Coronary artery (tissue), 2 donors: Measurements from ENCODE around the gene DNAH9.

Experiments
- DNase-seq: peaks from one replicate; pipeline ENCODE4 v3.0.0-alpha.2; 2017; ENCODE audit warnings: low spot score
- H3K27ac ChIP-seq, 2 donors: fragments of 200-600 bp; sonication (generic); one replicate each; pipeline ENCODE4 v1.5.1; 2016 to 2019
- H3K4me3 ChIP-seq: fragments of 200-600 bp; sonication (generic); 2 replicates; pipeline ENCODE4 v1.5.1; 2016; ENCODE audit warnings: mild to moderate bottlenecking, moderate library complexity
- TF ChIP-seq, protein P1 (sequence below): fragments of 200-600 bp; sonication (generic); IDR thresholded peaks from one replicate; pipeline ENCODE4 v1.5.1; 2019; ENCODE audit warnings: antibody characterized with exemption

DNAH9 gene

DNA sequence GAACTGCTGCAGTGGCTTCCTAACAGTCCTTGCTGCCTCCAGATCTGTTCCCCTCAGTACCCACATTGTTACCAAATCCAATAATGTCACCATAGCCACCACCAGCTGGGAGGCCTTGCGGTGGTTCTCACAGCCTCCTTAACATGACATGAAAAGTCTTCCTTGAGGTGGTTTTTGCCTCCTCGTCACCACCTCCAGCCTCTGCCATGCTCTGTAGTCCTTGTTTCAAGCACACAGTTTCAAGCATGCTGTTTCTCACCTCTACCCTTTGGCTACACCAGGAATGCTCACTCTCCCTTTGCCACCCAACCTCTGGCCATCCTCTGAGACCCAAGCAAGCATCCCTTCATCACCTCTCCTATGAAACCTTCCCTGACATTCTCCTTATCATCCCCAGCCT is 47.2 kb downstream of the DNAH9 start:
- TF ChIP-seq, protein P1, sequence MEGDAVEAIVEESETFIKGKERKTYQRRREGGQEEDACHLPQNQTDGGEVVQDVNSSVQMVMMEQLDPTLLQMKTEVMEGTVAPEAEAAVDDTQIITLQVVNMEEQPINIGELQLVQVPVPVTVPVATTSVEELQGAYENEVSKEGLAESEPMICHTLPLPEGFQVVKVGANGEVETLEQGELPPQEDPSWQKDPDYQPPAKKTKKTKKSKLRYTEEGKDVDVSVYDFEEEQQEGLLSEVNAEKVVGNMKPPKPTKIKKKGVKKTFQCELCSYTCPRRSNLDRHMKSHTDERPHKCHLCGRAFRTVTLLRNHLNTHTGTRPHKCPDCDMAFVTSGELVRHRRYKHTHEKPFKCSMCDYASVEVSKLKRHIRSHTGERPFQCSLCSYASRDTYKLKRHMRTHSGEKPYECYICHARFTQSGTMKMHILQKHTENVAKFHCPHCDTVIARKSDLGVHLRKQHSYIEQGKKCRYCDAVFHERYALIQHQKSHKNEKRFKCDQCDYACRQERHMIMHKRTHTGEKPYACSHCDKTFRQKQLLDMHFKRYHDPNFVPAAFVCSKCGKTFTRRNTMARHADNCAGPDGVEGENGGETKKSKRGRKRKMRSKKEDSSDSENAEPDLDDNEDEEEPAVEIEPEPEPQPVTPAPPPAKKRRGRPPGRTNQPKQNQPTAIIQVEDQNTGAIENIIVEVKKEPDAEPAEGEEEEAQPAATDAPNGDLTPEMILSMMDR: no peak
- H3K27ac ChIP-seq: no peak overlapping the region
- no peak for DNase-seq
- H3K4me3 ChIP-seq: no peak overlapping the region

DNA sequence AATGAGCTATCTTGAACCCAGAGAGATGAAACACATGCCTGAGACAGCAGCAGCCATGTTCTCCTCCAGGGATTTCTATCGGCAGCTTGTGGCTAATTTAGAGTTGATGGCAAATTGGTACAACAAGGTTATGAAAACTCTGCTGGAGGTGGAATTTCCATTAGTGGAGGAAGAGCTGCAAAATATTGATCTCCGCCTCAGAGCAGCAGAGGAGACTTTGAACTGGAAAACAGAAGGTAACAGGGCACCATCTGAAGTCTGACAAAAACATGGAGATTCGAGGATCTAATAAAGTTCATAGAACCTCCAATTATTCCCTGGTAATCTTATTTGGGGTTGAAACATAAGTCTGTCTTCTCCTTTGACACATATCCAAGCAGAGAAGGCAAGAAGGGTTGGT is 52.8 kb downstream of the DNAH9 start:
- TF ChIP-seq, protein P1: no peak
- no peak for DNase-seq
- H3K27ac ChIP-seq: no peak overlapping the region
- H3K4me3 ChIP-seq: no peak overlapping the region

DNA sequence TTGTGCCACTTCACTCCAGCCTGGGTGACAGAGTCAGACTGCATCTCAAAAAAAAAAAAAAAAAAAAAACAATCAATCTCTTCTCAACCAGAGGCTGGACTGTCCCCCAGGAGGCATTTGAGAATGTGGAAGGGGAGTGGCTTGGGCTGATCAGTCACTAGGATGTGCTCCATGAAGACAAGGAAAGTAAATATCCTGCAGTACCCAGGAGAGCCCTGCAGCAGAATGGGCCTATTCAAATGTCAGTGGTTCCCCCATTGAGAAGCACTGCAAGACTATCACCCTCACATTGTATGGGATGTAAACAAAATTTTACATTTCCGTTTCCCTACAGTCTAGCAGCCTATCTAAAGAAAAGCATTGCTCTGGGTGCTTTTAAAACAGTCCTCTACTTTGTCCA is 70.3 kb downstream of the DNAH9 start:
- no peak for DNase-seq
- no peak overlapping the region for H3K4me3 ChIP-seq
- TF ChIP-seq, protein P1: no peak
- H3K27ac ChIP-seq: no peak overlapping the region

DNA sequence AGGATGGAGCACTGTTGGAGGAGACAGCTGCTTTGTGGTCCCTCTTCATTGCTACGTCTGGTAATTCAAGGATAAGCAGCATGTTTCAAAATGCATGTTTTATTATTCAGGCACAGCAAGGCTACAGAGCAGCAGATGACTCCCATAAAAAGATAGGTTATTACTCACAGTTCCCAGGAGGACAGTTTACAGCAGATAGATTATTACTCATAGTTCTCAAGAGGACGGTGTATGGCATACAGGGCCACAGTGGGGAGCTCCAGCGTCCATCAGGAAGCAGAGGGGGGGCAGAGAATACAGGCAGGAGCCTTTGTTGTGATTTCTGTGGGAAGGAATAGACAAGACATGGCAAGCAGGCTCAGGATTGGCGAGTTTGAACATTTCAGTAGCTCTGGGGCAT is 72.9 kb downstream of the DNAH9 start:
- TF ChIP-seq, protein P1: no peak
- H3K4me3 ChIP-seq: no peak overlapping the region
- DNase-seq: no peak
- no peak overlapping the region for H3K27ac ChIP-seq

DNA sequence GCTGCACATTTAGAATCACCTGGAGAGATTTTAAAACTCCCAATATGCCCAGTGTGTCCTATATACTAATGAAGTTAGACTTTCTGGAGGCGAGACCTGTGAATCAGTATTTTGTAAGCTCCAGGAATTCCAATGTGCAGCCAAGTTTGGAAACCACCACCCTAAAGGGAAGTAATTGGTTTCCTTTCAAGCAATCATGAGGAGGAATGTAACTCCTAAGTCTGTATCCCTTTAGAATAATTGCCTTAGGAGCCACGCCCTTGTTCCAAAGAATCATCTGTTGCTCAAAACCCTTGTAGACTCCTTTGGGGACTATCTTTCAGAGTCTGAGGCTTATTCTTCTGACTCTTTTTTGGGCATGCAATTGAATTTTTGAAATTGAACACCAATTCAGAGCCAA is 84.4 kb downstream of the DNAH9 start:
- H3K27ac ChIP-seq: no peak overlapping the region
- DNase-seq: no peak
- H3K4me3 ChIP-seq: no peak overlapping the region
- TF ChIP-seq, protein P1: no peak

DNA sequence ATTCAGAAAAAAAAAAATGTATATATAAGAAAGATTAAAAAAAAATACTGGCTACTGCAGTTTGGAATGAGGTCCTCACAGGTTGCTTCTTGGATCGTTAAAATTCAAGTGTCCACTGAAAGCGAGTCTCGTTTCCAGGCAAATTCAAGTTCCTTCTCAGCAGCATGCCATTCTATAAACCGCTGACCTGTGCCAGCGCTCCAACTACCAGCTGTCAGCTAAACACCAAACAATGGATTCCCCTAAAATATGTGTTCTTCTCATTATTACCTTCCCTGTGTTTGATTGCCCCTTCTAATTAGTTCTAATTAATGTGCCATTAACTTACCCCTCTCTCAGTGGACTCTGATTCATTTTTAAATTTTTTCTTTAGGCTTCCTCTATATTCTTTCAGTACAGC is 92.4 kb downstream of the DNAH9 start:
- no peak overlapping the region for H3K27ac ChIP-seq
- H3K4me3 ChIP-seq: no peak overlapping the region
- no peak for DNase-seq
- TF ChIP-seq, protein P1: no peak

DNA sequence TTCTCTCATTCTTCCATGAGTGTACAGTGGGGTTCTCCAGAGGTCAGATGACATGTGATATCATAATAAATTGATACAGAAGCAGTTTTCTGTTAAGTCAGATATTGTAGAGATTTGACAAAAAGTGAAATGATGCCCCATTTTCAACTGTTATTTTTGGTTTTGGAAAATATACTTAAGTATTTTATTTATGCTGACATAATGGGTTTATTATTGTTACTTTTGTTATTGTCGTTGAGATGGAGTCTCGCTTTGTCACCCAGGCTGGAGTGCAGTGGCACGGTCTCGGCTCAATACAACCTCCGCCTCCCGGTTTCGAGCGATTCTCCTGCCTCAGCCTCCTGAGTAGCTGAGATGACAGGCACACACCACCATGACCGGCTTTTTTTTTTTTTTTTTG is 94.4 kb downstream of the DNAH9 start:
- DNase-seq: no peak
- H3K4me3 ChIP-seq: no peak overlapping the region
- TF ChIP-seq, protein P1: no peak
- H3K27ac ChIP-seq: no peak overlapping the region
